GM10266 (cell line): ENCODE results near the gene KCNQ1.

ENCODE experiments used
- DNase-seq: peaks from one replicate; pipeline ENCODE4 v3.0.0; 2012; ENCODE audit errors: extremely low spot score
- CTCF ChIP-seq: IDR thresholded peaks from 2 replicates; pipeline ENCODE4 v1.5.1; 2012; ENCODE audit warnings: mild to moderate bottlenecking, low read depth; ENCODE audit not compliant: control insufficient read depth, insufficient read depth; ENCODE audit errors: missing control alignments

The KCNQ1 gene

DNA sequence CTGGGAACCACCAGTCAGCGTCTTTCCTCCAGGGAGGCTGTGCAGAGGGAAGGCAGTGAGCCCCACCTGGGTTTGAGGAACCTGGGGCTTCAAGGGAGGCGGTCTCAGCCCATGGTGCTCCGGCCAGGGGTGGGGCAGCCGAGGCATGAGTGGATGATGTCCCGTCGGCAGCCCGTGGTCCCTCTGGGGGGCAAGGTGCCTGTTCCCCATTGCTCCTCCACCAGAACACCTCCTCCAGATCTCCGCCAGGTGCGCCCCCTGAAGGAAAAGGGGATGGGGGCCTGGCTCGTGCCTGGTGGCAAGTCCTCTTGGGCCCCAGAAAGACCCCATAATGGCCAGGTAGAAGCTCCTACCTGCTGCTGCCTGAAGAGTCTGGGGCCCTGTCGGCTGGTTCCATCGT, 94.1 kb downstream of the KCNQ1 start:
- TF ChIP-seq CTCF, result no peak
- no peak for DNase-seq

DNA sequence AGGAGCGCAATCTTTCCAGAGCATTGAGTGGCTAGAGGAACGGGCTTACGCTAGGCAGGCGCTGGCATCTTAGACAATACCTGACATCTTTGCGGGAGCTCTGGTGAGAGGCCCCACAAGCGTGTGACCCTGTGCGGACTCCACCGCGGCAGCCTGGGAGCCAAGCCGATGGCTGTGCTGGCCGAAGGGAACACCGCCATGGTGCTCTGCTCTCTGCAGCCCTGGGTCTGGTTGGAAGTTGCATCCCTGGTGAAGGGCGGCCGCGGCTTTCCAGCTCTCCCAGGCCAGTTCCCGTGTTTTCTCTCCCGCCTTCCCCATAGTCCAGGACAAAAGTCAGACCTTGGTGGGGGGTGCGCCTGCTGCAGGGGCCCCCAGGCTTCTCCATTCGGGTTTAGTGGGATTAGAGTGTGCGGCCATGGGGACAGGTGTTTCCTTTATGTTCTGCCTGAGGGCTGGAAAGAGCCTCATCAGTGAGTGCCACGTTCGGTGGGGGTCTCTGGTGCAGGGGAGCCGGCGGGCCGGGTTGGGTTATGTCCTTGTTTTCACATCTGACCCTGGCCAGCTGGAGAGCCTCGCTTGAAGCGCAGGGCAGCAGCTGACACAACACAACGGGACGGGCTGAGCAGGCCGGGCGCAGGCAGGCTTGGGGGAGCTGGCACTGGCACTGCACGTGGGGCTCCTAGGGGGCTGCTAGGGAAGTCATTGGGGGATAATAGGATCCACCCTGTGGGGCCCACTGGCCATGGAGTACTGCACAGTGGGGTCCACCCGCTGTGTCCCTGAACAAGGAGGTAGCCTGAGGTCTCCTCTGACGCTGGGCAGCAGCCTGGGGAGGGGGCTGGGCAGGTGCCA, 94.8 kb downstream of the KCNQ1 start:
- DNase-seq, result no peak
- TF ChIP-seq CTCF, result no peak

DNA sequence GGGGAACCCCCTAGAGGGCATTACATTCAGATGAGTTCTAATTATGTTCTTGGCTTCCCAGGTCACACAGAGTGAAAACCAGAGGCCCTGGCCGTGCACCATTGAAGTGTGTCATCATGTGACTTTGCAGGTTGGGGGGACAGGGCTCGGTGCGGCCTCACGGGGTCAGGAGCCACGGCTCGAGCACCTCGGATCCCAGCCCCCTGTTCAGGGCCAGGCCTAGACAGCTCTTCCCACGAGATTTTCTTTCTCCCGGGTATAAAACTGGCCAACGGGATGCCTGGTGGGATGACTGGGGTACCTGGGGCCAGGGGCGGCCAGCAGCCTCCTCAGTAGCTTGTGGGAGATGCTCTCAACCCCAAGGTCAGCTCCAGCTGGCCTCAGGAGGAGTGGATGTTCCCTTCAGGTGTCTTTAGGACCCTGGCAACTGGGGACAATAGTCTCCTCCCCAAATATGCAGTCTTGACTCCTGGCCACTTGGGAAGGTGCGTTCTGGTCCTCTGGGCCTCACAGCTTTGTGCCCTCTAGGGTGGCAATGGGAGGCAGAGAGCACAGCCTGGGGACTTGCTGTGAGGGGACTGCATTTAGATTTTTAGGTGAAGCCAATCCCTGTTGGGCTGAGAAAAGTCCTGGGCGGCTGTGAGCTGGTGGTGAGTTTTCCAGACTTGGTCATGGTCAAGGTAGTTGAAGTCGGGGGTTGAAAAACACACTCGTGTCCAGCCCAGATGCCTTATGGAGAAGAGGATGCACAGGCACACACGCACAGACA, 95.6 kb downstream of the KCNQ1 start:
- no peak for DNase-seq

DNA sequence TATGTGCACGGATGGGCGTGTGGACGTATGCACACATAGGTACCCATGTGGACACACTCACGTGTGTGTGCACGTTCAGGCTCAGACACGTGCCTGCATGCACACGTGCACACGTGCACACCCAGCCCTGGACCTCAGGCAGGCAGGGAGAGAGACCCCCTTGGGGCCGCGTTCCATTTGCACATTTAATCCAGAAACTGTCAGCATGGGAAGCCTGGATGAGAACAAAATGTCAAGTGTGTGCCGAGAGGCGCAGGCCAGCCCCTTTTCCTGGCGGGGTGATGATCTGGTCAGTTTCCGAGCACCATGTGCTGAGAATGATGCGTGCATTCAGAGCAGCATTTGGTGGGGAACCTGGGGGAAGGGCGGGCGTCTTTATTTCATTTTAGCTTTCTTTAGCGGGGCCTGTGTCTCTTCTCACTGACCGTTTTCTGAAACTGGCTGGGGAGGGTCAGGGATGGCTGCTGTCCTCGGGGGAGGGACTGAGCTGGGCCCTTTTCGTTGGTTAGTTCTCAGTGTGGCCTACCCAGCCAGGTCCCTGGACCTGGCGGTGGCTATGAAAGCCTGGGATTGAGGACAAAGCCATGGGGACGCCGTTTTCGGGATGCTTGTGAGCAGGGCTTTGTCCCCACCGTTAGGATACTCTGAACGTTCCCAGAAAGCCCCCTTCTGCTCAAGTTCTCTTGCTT, 96.3 kb downstream of the KCNQ1 start:
- no peak for DNase-seq
- no peak for TF ChIP-seq CTCF

More for the DNA sequence above, 95.6 kb downstream of the KCNQ1 start:
- TF ChIP-seq CTCF, result no peak

DNA sequence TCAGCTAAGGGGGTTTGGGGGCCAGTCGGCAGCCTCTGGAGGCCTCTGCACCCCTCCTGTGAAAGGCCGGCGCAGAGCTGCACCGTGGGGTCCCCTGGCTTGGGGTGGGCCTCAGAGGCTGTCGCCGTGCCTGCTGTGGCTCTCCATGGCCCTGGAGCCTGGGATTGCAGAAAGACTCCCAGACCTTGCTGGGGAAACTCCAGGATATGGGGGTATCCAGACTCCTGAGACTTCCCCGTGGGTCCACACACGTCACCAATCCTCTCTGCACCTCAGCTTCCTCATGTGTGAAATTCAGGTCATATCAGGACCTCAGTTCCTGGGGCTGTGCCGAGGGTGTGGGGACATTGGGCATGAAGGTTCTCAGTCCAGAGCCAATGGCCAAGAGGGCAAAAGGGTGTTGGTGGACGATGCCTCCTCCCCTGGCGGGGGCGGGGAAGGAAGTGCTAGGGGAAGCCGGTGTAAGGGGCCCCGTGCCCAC, 97.1 kb downstream of the KCNQ1 start:
- no peak for TF ChIP-seq CTCF

GRCh38 chr11:2542406-2542805, 97.6 kb downstream of the KCNQ1 start:
- DNase-seq, result no peak
- TF ChIP-seq CTCF, result no peak

More for the DNA sequence above, 97.1 kb downstream of the KCNQ1 start:
- no peak for DNase-seq

GRCh38 chr11:2547806-2548205, 103.0 kb downstream of the KCNQ1 start:
- TF ChIP-seq CTCF, result no peak

More at GRCh38 chr11:2547806-2548205, 103.0 kb downstream of the KCNQ1 start:
- no peak for DNase-seq
